Activated CD8-positive, alpha-beta memory T cell treated with anti-CD3 and anti-CD28 coated beads for 36 hours (primary cell): Measurements from ENCODE around the gene SLIT3. TPM values are rescaled to one million over a fixed set of nuclear protein-coding genes. Genes with fewer than 3 reads are reported as not detected.

ENCODE experiments used
- CTCF ChIA-PET: fragments of 350-600 bp; sonication (Branson Sonifier 250); formaldehyde crosslinking; loops from one replicate; lab custom pipeline; 2021; ENCODE audit warnings: antibody characterized with exemption; lab: Charles Lee
- POLR2A ChIA-PET: fragments of 350-600 bp; sonication (Branson Sonifier 250); formaldehyde crosslinking; loops from one replicate; lab custom pipeline; 2021; ENCODE audit warnings: antibody characterized with exemption; lab: Charles Lee
- total RNA-seq, 2 experiments: library from RNA; stranded (reverse); gene quantifications; one replicate each; pipeline ENCODE4 v1.2.3, GENCODE V29; 2021

SLIT3 gene
- total RNA-seq, result under 1 TPM; 0.50 to 0.76 TPM

GRCh38 chr5:169300468-169301385 is at the start of gene SLIT3:
TSS of gene SLIT3 (minus strand) at chr5:169301139. CDS start at chr5:169300709, 430 bp downstream.
- CTCF ChIA-PET, result interaction anchor here (0.6 kb wide), 1 partner anchor 1048 kb away, joined by 3 read pairs; no protein-coding TSS in a partner anchor
- POLR2A ChIA-PET, result no interaction called here

- POLR2A ChIA-PET, result no interaction called here
- CTCF ChIA-PET, result no interaction called here
Measured at GRCh38 chr5:169350016-169350415, 49.1 kb upstream of the SLIT3 start.

GRCh38 chr5:169347786-169348185 is 46.8 kb upstream of the SLIT3 start:
- ChIA-PET POLR2A (no interaction called here), CTCF (no interaction called here)

- POLR2A ChIA-PET, result no interaction called here
Measured at GRCh38 chr5:169344629-169345028, 43.7 kb upstream of the SLIT3 start.

GRCh38 chr5:169343766-169344165 is 42.8 kb upstream of the SLIT3 start:
- POLR2A ChIA-PET, result no interaction called here
- CTCF ChIA-PET, result interaction anchor here (0.5 kb wide), 1 partner anchor 224 kb away, joined by 3 read pairs; no protein-coding TSS in a partner anchor

More at GRCh38 chr5:169344629-169345028, 43.7 kb upstream of the SLIT3 start:
- CTCF ChIA-PET, result no interaction called here

- ChIA-PET POLR2A (no interaction called here), CTCF (no interaction called here)
Measured at GRCh38 chr5:169341556-169341955, 40.6 kb upstream of the SLIT3 start.

GRCh38 chr5:169339869-169340268 is 38.9 kb upstream of the SLIT3 start:
- ChIA-PET CTCF (no interaction called here), POLR2A (no interaction called here)

- ChIA-PET CTCF (no interaction called here), POLR2A (no interaction called here)
Measured at GRCh38 chr5:169336242-169336641, 35.3 kb upstream of the SLIT3 start.

- ChIA-PET POLR2A (no interaction called here), CTCF (no interaction called here)
Measured at GRCh38 chr5:169335806-169336205, 34.9 kb upstream of the SLIT3 start.

- ChIA-PET POLR2A (no interaction called here), CTCF (no interaction called here)
Measured at GRCh38 chr5:169333518-169333917, 32.6 kb upstream of the SLIT3 start.

GRCh38 chr5:169331292-169331852 is 30.4 kb upstream of the SLIT3 start:
- POLR2A ChIA-PET, result interaction anchor here (0.8 kb wide), 1 partner anchor 59 kb away, joined by 3 read pairs; no protein-coding TSS in a partner anchor
- CTCF ChIA-PET, result no interaction called here

GRCh38 chr5:169328401-169328800 is 27.5 kb upstream of the SLIT3 start:
- CTCF ChIA-PET, result no interaction called here
- POLR2A ChIA-PET, result no interaction called here

- ChIA-PET CTCF (no interaction called here), POLR2A (no interaction called here)
Measured at GRCh38 chr5:169325273-169325672, 24.3 kb upstream of the SLIT3 start.

- POLR2A ChIA-PET, result no interaction called here
- CTCF ChIA-PET, result no interaction called here
Measured at GRCh38 chr5:169318556-169318955, 17.6 kb upstream of the SLIT3 start.

GRCh38 chr5:169307646-169308045 is 6.7 kb upstream of the SLIT3 start:
- ChIA-PET CTCF (no interaction called here), POLR2A (no interaction called here)

GRCh38 chr5:169305366-169305765 is 4.4 kb upstream of the SLIT3 start:
- ChIA-PET POLR2A (no interaction called here), CTCF (interaction anchor here (0.7 kb wide), 1 partner anchor 481 kb away, joined by 3 read pairs; no protein-coding TSS in a partner anchor)

GRCh38 chr5:169304175-169304574 is 3.2 kb upstream of the SLIT3 start:
- POLR2A ChIA-PET, result no interaction called here
- CTCF ChIA-PET, result no interaction called here

- POLR2A ChIA-PET, result no interaction called here
- CTCF ChIA-PET, result no interaction called here
Measured at GRCh38 chr5:169303119-169303515, 2.2 kb upstream of the SLIT3 start.

- ChIA-PET POLR2A (no interaction called here), CTCF (interaction anchor here (0.9 kb wide), 1 partner anchor 61 kb away, joined by 3 read pairs; no protein-coding TSS in a partner anchor)
Measured at GRCh38 chr5:169302491-169303118, 1.7 kb upstream of the SLIT3 start.

- ChIA-PET CTCF (interaction anchor here (0.9 kb wide), 1 partner anchor 62 kb away, joined by 3 read pairs; no protein-coding TSS in a partner anchor), POLR2A (no interaction called here)
Measured at GRCh38 chr5:169301986-169302385, 1.0 kb upstream of the SLIT3 start.
